Choroid plexus epithelial cell (primary cell): ENCODE measurements around the gene CTAGE4.
A peak's percentile ranks its signal among the peaks of the same experiment; 100 is the strongest.
"Not testable (repeated sequence)": the region's sequence is repeated elsewhere in the genome, so short reads cannot be mapped to it uniquely, and the experiment has no call there.

Experiments used
- DNase-seq: peaks from one replicate; pipeline ENCODE4 v3.0.0-alpha.2; 2010; ENCODE audit warnings: low read depth
- H3K4me3 ChIP-seq: 2 replicates; pipeline ENCODE4 v1.5.1; 2011; ENCODE audit warnings: low read depth, mild to moderate bottlenecking, control low read depth, low read length, moderate library complexity
- TF ChIP-seq, protein P1 (sequence below): conservative IDR thresholded peaks from 2 replicates; pipeline ENCODE4 v1.5.1; 2011; ENCODE audit warnings: low read depth, mild to moderate bottlenecking, control low read depth, inconsistent platforms, low read length, moderate library complexity

CTAGE4 gene

DNA sequence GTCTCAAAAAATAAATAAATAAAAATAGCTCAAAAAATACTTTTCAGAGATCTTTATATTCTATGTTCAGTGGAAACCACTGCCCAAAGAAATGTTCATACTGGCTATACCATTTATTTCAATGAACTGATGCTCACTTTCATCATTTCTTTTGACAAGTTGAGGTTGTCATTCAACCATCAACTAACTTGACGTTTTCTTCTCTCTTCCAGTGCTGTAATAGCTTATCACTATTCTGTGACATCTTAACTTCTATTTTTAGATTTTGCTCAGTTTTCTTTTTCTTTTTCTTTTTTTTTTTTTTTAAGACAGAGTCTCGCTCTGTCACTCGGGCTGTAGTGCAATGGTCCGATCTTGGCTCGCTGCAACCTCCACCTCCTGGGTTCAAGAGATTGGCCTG lies 8.7 kb upstream of the CTAGE4 start:
- TF ChIP-seq, protein P1, sequence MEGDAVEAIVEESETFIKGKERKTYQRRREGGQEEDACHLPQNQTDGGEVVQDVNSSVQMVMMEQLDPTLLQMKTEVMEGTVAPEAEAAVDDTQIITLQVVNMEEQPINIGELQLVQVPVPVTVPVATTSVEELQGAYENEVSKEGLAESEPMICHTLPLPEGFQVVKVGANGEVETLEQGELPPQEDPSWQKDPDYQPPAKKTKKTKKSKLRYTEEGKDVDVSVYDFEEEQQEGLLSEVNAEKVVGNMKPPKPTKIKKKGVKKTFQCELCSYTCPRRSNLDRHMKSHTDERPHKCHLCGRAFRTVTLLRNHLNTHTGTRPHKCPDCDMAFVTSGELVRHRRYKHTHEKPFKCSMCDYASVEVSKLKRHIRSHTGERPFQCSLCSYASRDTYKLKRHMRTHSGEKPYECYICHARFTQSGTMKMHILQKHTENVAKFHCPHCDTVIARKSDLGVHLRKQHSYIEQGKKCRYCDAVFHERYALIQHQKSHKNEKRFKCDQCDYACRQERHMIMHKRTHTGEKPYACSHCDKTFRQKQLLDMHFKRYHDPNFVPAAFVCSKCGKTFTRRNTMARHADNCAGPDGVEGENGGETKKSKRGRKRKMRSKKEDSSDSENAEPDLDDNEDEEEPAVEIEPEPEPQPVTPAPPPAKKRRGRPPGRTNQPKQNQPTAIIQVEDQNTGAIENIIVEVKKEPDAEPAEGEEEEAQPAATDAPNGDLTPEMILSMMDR, result no peak
- no peak for DNase-seq

GRCh38 chr7:144178380-144179164 lies 4.7 kb upstream of the CTAGE4 start:
- TF ChIP-seq, protein P1, result peak; percentile 54
- not testable (repeated sequence) for H3K4me3 ChIP-seq
- peak; percentile 52 for DNase-seq

More for the DNA sequence above, 8.7 kb upstream of the CTAGE4 start:
- H3K4me3 ChIP-seq, result no peak overlapping the region

DNA sequence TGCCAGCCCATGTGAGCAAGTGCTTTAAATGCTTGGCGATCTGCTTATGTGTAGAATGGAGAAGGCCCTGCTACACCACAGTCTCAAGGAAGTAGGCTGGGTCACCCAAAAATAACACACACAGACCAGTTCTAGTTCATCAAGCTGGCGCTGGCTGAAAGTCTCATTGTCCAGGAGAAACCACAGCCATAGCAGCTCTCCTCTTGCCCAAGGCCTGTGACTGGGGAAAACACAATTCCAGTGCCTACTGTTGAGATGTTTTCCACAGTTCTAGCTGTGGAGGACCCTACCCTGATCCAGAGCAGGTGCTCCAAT lies 4.1 kb upstream of the CTAGE4 start:
- H3K4me3 ChIP-seq, DNase-seq: not testable (repeated sequence)

DNA sequence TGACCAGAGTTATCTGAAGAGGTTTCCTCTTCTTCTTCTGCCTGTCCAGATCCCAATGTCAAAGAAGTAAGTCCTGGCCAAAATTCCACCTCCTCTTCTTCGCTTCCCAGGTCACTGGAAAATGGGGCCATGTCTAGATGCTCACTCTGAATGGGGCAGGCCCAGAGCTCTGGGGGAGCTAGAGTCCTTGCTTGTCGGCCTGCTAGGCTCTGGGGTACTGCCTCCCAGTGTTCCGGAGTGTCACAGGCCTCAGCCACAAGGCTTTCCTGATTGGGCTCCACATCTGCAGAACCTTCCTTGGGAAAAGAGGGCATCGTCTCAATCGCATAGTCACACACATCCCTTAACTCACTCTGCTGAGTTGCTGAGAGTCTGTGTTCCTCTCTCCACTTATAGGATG lies 4.6 kb downstream of the CTAGE4 start:
- not testable (repeated sequence) for DNase-seq, H3K4me3 ChIP-seq

DNA sequence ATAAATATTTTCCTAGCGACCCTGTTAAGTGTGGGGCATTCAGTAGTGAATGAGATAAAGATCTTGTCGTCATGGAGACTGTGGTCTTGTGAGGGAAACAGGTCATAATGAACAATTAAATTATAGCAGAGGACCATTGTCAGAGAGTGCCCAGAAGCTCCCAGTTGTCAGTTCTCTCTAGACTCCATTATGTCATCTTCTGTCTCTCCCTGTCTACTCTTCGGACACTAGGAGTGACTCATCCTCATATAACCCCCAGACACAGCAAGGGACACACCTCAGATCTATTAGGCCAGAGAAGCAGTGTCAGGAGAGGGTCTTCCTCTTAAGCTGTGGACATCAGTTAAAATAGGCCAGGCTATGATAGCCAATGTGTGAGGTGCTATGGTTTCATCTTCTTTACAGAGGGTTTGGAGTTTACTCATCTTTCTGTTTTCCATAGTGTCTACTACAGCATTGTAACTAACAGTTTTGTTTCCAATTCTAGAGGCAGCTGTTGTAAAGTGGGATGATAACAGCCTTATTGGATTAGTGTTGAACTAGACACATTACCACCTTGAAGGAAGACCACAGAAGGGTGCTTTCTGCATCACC lies 5.4 kb downstream of the CTAGE4 start:
- not testable (repeated sequence) for H3K4me3 ChIP-seq, DNase-seq

DNA sequence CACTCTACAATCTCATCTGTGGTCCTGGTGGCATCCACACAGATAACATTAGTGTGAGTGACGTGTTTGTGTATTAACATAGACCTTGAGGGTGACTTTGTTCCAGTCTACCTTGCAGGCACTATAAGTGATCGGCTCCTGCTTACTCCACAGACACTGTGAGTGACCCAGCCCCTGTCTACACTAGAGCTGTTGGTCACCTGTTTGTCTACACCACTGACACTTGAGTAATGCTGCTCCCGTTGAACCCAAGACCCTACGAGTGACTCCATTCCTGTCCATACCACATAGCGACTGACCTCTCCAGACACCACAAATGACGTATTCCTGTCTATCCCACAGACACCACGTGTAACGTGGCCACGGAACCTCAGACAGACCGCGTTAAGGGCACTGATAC lies 10.5 kb downstream of the CTAGE4 start:
- not testable (repeated sequence) for H3K4me3 ChIP-seq

GRCh38 chr7:144194453-144194852 lies 11.2 kb downstream of the CTAGE4 start:
- not testable (repeated sequence) for DNase-seq, H3K4me3 ChIP-seq

More for the DNA sequence above, 10.5 kb downstream of the CTAGE4 start:
- not testable (repeated sequence) for DNase-seq

DNA sequence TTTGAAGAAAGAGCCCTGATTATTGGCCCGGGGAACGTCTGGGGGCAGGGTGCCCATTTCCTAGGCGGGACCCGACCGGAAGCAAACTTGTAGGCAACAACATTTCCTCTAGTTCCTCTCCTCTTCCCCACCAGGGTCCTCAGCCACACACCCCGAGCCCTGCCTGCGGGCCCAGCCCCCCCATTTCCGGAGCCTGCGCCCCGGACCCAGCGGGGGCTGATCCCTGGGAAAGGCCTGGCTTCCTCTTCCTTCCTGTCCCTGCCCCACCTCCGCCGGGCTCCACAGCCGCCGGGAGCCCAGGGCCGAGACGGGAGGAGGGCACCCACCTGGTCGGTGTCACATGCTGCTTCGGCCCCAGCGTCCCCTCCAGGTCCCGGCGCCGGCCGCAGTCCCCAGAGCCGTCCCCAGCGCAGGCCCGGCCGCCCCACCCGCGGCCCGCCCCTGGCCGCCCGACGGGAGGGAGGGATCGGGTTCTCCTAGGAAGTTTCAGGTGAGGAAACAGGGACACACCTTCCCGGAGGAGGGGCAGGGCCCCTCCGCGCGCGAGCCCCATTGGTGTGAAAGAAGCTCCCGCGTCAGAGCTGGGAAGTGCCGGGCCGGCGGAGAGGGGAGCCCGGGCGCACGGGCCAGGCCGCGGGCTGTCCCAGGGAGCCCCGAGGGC lies 12.1 kb downstream of the CTAGE4 start, which contains the start of gene ARHGEF35:
TSS of gene ARHGEF35 (minus strand) at position 622 of the 661 bp plus-strand sequence. CDS start 7,450 bp downstream, outside the sequence.
- H3K4me3 ChIP-seq, result peak within 1 kb of the TSS; percentile 32
- DNase-seq, result not testable (repeated sequence)

DNA sequence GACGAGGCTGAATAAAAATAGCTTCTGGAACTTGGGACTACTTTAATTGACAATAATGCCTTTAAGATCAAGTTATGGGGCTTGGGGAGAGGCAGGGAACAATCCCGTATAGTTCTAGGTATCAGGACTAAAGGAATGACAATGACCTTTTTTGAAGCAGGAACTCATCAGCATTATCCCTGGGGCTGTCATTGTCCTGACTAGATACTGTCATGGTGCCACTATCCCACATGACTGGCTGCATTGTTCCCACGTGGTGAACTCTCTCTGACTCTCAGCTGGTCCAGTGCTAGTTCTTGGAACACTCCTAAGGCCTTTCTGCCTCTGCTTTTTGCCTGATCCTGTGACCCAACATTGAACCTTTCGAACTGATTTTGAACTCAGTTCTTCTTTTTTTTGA lies 15.7 kb downstream of the CTAGE4 start:
- H3K4me3 ChIP-seq, DNase-seq: not testable (repeated sequence)

- H3K4me3 ChIP-seq, DNase-seq: not testable (repeated sequence)
Observed at GRCh38 chr7:144201978-144202377, 18.7 kb downstream of the CTAGE4 start.

DNA sequence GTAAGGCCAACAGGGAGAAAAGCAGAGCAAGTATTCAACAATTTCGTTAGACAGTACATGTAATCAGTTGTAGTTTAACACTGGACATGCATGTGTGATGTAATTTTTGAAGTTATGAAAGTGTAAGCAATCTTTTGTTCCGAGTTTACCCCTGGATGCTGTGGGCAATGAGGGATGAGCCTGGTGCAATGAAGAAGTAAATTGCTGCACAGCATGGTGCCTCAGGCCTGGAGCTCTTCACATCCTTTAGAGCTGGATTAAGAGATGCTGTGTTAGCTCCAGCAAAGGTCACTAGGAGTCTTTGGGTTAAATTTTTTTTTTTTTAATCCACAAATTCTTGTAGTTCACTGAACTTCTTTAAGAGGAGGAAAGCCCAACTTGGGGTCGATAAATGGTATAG lies 19.8 kb downstream of the CTAGE4 start:
- not testable (repeated sequence) for DNase-seq

DNA sequence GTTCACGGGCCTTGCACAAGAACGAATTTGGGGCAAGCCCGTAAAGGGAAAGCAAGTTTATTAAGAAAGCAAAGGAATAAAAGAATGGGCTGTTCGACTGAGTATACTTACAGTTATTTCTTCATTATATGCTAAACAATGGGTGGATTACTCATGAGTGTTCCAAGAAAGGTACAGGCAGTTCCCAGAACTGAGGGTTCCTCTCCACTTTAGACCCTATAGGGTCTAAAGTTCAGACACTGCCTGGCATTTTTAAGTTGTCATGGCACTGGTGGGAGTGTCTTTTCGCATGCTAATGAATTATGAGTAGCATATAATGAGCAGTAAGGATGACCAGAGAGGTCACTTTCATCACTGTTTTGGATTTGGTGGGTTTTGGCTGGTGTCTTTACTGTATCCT lies 22.0 kb downstream of the CTAGE4 start:
- H3K4me3 ChIP-seq, DNase-seq: not testable (repeated sequence)

More for the DNA sequence above, 19.8 kb downstream of the CTAGE4 start:
- H3K4me3 ChIP-seq, result not testable (repeated sequence)

DNA sequence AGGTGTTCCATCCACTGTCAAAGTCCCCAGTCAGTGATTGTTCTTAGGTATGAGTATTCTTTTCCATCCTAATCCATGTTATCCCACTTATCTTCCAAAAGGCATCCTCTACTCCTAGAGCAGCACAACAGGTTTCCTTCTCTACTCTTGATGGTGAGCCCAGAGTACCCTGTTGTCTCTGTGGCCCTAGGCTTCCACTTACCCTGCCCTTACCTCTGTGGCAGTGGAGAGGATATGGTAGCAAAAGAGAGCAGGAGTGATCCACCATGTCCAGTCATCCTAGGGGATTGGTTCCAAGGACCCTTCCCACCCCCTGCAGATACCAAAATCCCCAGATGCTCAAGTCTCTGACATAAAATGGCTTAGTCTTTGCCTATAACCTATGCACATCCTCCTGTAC lies 33.9 kb downstream of the CTAGE4 start:
- not testable (repeated sequence) for H3K4me3 ChIP-seq, DNase-seq

DNA sequence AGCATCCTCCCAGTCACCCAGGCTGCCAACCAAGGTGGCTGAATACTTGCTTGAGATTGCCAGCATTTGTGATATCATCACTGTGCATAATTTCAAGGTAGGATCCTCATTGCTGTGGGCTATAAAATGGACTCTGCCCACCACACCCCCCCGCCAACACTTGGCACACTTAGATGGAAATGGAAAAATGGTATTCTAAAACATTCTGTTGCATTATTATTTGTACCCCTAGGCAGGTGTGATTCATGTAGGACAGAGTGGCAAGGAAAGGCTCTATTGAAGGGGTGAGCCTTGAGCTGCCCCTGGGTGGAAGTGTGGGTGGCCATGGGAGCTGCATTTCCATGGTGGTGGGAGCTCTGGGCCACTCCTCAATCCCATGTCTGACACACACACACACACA lies 35.3 kb downstream of the CTAGE4 start:
- not testable (repeated sequence) for H3K4me3 ChIP-seq, DNase-seq

DNA sequence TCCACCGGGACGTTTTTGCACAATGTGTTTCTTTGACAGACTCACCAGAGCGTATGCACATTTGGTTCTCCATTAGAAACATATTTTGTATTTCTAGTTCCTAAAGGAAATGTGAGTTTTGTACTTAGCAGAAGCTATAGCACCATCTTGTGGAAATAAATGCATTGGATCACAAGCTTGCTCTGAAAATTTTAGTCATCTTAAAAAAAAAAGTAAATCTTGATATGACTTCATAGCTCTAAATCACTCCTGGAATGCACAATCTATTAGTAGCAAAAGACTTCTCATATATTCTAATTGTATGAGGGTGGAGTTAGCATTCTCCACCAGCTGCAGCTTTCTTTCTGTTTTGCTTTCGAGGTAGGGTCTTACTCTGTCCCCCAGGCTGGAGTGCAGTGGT lies 35.9 kb downstream of the CTAGE4 start:
- not testable (repeated sequence) for H3K4me3 ChIP-seq, DNase-seq

- not testable (repeated sequence) for H3K4me3 ChIP-seq, DNase-seq
Observed at GRCh38 chr7:144220531-144220930, 37.3 kb downstream of the CTAGE4 start.

DNA sequence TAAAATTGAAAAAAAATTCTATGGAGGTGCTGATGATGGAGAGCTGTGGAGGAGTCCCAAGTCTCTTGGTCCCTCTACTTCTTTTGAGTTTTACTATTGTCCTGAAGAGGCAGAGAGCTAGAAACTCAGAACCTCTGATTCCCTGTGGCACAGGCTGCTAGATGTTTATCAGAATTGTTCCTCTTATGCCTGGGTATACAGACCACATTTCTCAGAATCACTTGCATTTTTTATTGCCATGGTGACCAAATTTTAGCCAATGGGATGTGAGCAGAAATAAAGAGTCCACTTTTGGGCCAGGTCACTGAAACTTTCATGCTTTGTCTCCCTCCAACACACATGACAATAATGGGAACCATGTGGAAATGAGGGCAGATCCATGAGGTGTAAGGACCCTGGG lies 40.4 kb downstream of the CTAGE4 start:
- H3K4me3 ChIP-seq, DNase-seq: not testable (repeated sequence)
